NCI-H2107 (cell line): ENCODE results near the gene ARTN.

Source experiments
- DNase-seq: peaks from one replicate; lab custom pipeline; 2025; lab: John Stamatoyannopoulos, UW

ARTN gene

DNA sequence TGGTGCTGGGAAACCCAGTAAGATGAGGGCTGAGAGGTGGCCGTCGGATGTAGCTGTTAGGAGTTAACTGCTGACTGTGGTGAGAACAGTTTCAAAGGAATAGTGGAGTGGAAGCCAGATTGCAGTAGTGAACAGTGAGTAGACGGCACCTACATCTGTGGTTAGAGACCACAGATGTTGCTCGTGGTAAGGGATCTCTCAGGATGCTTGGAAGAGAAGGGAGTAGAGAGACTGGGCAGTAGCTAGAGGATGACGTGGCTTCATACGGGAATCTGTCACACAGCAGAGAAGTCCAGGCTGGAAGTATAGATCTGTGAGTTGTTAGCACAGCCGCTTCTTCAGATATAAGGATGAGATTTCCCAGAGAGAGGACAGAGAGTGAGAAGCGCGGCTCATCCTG is 7.8 kb upstream of the ARTN start:
- no peak for DNase-seq

DNA sequence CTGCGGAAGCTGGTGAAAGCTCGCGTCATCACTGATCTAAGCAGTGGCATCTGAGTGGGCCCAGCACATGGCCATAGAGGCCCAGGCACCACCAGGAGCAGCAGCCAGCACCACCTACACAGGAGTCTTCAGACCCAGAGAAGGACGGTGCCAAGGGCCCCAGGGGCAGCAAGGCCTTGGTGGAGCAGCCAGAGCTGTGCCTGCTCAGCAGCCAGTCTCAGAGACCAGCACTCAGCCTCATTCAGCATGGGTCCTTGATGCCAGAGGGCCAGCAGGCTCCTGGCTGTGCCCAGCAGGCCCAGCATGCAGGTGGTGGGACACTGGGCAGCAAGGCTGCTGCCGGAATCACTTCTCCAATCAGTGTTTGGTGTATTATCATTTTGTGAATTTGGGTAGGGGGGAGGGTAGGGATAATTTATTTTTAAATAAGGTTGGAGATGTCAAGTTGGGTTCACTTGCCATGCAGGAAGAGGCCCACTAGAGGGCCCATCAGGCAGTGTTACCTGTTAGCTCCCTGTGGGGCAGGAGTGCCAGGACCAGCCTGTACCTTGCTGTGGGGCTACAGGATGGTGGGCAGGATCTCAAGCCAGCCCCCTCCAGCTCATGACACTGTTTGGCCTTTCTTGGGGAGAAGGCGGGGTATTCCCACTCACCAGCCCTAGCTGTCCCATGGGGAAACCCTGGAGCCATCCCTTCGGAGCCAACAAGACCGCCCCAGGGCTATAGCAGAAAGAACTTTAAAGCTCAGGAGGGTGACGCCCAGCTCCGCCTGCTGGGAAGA is 3.2 kb upstream of the ARTN start:
- no peak for DNase-seq

DNA sequence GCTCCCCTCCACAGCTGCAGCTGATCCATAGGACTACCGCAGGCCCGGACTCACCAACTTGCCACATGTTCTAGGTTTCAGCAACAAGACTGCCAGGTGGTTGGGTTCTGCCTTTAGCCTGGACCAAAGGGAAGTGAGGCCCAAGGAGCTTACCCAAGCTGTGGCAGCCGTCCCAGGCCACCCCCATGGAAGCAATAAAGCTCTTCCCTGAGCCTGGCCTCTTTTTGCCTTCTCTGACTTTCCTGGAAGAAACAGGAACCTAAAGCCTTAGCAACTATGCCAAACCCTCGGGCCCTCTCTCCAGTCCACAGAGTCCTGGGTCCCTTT is 2.7 kb upstream of the ARTN start:
- DNase-seq = no peak

DNA sequence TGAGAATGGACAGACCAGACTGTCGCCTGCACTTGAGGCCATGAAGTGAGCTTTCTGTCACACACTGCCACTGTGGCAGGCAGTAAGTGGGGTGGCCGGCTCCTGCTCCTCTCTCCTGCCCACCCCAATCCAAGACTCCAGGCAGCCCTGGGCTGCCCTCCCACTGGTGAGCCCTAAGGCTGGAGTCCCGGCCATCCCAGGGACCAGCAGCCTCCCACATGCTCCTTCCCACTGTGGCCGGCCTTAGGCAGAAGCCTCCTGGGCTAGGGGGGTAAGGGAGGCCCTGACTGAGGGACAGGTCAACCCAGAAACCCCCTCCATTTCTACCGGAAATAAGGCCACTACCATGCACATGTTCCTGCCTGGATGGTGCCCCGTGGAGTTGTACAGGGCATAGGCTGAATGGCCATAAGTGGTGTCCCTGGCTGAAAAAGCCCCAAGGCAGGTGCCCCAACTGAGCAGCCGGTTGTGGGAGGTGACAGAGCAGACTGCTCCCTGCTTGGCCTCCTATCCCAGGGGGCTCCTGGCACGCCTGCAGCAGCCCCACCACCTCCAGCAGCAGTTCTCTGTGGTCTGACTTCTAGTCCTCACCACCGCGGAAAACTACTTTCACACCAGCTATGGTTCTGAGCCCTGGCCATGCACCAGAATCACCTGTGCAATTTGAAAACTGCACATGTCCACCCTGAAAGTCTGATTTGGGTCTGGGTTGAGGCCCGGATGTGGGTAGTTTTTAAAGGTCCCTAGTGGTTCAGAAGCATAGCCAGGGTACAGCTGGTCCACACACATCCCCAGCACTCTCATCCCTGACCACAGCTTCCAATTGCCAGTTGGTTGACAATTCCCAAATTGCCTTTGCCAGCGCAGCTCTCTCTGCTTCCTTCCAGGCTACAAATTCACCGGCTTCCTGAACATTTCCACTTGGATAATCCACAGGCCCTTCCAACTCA is 1.6 kb upstream of the ARTN start:
- no peak for DNase-seq

DNA sequence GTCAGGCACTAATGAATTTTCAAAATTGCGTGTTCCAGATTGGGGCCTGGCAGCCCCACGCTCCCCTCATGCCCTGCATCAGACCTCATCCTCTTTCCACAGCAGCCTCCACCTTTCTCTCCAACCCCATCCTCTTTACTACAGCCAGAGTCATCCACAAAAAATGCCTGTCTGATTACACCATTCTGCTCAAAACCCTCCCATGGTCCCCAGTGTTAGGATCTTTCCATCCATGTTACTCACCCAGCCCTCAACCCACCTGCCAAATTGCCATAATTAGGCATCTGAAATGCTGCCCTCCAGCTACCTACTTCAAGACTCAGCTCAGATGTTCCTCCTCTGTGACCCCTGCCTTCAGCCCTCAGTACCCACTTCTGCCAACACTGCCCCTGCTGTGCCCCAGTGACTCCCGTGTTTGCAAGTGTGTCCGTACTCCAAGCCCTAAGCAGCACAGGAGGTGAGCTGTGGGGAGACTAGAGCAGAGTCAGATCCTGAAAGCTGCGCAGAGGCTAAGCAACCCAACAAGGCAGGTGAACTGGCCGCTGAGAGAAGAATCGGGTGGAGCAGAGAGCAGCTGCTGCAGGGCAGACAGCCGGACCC is 715 bp upstream of the ARTN start:
- DNase-seq = no peak

DNA sequence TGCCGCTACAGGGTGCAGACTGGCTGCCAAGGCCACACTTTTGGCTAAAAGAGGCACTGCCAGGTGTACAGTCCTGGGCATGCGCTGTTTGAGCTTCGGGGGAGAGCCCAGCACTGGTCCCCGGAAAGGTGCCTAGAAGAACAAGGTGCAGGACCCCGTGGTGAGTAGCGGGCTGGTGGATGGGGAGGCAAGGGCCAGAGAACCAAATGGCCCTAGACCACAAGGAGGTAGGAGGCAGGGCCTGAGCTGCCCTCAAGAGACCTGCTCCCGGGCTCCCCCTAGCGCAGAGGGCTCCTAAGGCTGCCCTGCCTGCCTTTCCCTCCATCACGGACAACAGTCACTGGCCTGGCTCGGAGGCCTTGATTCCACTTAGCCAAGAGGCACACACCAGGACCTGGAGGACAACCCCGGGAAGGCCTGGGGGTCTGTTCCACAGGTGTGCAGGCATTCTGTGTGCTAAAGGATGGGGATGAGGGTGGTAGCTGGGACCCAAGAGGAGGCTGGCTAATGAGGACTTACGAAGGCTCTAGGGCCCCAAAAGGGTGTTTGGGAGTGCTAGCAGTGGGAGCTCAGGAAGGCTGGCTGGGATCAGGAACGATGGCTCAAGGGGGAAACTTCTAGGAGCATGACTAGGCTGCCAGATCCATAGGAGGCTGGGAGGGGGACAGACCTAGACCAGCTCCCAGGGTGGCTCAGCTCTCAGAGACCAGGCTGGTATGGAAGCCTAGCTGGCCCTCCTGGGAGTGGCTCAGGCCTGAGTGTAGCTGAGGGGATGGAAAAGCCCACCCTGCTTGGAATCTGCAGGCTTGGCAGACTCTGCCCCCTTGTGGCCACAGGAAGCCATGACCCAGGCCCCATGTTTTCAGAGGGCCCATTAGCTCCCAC is 742 bp downstream of the ARTN start:
- DNase-seq = peak; percentile 52

DNA sequence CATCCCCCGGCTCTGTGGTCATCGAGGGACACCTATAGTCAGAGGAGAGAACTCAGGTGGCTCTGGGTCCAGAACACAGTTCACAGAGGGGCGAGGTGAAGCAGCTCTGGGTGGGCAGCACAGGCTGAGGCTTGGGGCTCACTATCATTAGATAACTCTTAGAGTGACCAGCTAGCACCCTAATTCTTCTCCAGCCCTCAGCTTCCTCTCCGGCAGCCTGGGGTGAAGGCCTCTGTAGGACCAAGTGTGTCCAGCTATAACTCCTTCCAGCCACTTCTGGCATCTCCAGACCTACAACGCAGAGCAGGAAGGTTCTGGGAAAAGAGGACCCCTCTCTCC is 1.4 kb downstream of the ARTN start:
- no peak for DNase-seq

DNA sequence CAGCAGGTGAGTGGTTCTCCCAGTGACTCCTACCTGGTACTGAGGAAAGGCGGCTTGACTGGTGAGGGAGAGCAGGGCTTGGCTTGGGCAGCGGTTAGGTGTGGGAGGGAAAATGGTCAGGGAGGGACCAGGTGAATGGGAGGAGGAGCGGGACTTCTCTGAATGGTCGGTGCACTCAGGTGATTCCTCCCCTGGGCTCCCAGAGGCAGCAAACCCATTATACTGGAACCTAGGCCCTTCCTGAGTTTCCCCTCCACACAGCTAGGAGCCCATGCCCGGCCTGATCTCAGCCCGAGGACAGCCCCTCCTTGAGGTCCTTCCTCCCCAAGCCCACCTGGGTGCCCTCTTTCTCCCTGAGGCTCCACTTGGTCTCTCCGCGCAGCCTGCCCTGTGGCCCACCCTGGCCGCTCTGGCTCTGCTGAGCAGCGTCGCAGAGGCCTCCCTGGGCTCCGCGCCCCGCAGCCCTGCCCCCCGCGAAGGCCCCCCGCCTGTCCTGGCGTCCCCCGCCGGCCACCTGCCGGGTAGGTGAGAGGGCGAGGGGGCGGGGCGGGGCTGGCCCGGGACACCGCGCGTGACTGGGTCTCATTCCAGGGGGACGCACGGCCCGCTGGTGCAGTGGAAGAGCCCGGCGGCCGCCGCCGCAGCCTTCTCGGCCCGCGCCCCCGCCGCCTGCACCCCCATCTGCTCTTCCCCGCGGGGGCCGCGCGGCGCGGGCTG is 2.3 kb downstream of the ARTN start:
- DNase-seq = no peak

DNA sequence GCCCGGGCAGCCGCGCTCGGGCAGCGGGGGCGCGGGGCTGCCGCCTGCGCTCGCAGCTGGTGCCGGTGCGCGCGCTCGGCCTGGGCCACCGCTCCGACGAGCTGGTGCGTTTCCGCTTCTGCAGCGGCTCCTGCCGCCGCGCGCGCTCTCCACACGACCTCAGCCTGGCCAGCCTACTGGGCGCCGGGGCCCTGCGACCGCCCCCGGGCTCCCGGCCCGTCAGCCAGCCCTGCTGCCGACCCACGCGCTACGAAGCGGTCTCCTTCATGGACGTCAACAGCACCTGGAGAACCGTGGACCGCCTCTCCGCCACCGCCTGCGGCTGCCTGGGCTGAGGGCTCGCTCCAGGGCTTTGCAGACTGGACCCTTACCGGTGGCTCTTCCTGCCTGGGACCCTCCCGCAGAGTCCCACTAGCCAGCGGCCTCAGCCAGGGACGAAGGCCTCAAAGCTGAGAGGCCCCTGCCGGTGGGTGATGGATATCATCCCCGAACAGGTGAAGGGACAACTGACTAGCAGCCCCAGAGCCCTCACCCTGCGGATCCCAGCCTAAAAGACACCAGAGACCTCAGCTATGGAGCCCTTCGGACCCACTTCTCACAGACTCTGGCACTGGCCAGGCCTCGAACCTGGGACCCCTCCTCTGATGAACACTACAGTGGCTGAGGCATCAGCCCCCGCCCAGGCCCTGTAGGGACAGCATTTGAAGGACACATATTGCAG is 3.0 kb downstream of the ARTN start:
- DNase-seq = no peak

DNA sequence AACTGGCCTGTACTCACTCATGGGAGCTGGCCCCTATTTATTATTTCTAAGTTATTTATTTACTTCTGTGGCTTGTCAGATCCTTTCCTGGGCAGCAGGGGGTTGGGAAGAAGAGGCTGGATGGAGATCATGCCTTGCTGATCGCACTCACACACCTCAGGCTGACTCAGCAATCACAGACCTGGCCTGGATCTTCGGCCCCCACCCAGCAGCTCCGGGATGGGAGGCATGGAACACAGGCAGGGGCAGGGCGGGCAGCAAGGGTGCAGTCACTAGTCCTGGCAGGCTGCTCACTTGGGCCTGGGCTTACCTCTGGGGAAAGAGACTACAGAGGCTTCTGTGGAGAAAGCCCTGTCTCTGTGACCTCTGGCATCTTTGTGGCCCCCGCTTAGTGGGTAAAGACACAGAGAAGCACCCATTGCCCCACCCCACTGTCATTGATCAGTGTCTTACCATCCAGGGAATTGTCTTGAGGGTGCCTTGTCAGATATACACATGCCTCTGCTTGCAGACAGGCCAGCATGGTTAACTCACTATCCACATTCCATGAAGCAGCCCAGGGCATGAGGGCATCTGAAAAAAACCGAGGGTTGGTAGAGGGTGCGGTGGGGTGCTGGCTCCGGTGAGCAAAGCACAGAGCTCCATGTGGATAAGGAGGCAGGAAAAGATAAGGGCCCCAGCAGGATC is 3.7 kb downstream of the ARTN start:
- DNase-seq = no peak

DNA sequence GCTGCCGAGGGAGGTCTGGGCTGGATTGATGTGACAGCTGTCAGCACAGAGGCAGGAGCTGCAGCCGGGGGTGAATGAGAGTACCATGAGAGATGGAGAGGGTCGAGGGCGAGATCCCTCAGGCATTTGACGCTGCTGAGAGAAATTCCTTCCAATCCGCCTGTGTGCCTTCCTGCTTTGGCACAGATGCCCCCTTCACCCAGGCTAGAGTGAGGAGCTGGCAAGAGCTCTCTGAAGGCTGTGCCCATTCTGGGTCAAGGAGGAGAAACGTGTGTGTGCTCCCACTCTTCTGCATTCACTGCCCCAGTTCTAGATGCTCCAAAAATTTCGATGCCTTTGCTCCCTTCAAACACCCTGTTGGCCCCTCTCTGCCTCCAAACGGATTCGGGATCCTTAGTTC is 4.8 kb downstream of the ARTN start:
- DNase-seq = no peak

DNA sequence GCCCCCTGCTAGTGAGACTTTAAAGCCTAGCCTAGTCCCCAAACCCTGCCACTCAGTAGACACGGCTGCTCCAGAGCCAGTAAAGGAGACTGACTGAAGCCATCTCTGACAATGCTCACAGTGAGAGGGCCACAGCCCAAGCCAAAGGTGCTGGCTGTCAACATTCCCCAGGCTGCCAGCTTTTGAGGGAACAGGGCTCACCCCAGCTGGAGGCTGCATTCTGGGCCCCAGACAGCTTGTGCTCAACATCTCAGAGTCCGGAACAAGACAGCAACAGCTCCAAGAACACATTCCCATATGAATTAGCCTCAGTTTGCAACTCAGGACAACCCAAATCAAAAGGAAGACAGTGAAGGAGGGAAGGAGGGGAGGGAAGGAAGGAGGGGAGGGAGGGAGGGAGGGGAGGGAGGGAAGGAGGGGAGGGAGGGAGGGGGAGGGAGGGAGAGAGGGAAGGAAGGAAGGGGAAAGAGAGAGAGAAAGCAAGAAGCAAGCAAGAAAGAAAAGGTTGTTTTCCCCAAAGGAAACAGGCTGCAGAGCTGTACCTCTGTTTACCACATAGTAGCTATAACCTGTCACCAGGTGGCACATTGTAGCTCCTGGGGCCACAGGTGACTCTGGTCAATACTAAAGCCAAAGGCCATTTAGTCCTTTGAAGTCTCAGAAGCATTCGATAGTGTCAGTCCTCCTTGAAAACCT is 5.4 kb downstream of the ARTN start:
- DNase-seq = no peak

DNA sequence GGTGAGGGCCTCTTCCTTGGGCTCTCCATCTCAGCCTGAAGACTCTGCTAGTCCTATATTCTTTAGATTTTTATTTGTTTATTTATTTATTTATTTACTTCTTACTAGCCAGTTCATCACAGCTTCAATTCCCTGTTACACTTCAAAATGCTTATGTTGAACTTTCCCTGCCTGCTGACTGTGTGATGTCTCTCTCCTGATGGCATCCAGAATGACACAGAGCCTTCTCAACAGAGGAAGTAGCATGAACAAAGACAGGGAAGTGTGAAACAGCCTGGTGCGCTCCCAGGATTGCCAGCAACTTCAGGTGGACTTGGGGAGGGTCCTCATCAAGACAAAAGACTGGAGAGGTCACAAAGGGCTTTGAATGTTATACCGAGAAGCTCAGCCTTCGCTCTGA is 8.8 kb downstream of the ARTN start:
- no peak for DNase-seq

DNA sequence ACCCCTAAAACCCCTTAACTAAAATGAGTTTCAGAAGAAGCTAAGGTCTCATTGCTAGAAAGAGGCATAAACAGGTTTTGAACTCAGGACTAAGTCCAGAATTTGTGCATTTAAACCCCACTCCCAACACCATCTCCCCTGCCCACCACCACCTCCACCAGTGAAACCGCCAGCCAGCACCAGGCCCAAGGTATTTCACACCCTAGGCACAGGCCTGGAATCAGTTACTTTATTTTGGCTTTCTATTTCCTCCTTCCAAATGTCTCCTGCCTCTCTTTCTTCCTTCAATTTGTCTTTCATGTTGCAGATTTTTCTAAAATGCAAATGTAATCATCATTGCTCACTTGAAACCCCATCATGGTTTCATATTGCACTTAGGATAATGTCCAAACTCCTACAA is 11.3 kb downstream of the ARTN start:
- DNase-seq = no peak

DNA sequence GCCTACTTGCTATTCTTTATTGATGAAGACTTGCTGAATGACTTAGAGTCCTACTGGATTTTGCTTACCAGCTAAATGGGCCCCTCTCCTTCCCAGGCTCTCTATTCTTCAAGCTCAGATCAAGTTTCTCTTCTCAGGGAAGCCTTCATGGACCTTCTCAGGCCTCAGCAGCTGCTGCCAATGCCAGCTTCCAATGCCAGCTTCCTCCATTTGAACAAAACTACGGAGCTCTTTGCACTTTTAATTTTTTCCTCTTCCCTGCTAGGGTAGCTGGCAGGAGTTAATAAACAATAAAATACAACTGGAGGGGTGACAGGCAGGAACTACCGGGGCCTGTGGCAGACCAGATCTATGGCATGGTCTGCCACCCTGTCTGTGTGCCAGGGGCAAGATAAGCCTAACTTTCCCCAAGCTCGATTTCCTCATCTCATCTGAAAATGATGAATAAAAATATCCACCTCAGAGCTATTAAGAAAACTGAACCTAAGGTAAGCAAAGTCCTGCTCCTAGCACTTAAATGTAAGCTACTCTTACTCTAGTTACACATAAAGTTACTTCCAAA is 12.2 kb downstream of the ARTN start:
- DNase-seq = no peak

DNA sequence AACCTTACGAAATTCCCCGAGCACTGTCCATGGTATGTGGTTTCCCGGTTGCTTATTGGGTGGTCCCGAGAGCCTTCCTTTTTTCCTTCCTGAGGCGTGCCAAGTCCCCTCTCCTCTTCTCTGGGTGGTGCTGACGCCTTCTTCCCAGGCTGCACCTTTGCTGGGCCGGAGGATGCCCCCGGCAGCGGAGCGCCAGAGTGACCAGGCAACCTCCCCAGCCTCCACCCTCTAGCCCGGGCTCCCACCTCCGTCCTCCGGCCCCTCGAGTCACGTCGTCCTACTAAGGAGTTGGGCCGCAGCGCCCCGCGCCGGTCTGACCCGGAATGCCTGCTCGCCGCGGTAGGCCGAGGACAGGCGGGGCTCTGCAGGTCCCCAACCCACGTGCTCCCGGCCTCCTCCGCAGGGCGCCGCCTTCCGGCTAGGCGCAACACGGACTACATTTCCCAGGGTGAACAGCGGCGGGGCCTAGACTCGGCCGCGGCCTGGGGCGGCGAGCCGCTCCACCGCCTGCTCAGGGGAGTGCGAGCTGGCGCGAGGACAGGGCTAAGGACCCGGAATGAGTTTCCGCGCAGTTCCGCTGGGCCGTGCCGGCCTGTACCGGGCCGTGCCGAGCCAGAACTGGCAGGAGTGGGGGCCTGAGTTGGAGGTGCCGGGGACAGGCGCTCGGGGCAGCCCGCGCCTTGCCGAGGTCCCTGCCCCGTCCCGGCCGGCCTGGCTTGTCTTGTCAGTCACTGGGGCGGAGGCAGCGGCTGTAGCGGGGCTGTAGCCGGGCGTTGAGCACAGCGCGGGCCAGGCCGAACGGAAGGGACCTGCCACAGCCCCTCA is 12.8 kb downstream of the ARTN start, which contains the start of gene IPO13:
Gene IPO13, plus strand, starts transcription at position 715 of the 825 bp plus-strand sequence. CDS start 651 bp downstream, outside the sequence.
- peak; percentile 98 for DNase-seq

DNA sequence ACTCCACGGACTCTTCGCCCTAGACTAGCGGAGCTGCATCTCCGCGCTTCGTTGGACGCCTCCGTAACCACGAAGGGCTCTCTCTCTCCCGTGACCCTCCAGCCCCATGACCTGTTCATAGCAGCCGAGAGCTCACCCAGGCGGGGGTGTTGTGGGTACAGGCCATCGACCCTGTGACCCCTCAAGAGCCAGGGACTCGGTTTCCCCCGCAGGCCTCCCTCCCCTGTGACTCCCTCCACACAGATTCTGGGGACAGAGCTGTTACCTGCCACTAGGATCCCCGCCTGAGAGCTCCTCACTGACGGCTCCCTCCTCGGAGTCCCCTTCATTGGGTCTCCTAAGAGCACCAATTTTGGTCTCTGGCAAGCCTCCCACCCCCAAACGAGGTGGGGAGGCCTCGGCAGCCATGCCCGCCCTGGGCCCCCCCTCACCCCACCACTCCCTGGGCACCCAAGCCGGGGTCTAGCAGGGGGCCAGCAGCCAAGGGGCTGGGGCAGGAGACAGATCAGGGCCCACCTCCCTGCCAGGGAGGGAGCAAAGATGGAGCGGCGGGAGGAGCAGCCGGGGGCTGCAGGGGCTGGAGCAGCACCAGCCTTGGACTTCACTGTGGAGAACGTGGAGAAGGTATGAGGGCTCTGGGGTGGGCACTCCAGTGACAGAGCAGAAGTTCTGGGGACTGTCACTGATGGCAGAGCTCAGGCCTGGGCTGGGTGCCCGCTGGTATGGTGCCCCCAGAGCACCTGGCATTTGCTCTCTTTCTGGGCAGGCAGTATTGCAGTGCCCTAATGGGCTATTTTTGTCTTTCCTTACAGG is 13.7 kb downstream of the ARTN start:
- DNase-seq = no peak
